ENCODE results near the gene KPNA4. TPM values are rescaled to one million over a fixed set of nuclear protein-coding genes. Genes with fewer than 3 reads are reported as not detected.

The KPNA4 gene
- total and polyA plus RNA-seq, 2 of the 4 experiments (the other 2 are of a cell fraction), result 12.9 to 46.1 TPM

DNA sequence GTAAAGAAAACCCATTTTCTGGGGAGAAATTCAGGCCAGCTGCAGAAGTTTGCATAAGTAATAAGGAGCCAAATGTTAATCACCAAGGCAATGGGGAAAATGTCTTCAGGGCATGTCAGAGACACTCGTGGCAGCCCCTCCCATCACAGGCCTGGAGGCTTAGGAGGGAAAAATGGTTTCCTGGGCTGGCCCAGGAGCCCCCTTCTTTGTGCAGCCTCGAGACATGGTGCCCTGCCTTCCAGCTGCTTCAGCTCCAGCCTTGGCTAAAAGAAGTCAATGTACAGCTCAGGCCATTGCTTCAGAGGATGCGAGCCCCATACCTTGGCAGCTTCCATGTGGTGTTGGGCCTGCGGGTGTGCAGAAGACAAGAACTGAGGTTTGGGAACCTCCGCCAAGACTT is 95.2 kb downstream of the KPNA4 start:
- no peak for ATAC-seq (ENCODE audit: low read depth)
- no peak overlapping the region for H3K4me3 ChIP-seq (ENCODE audit: insufficient read depth, low read depth, low read length)
- no peak overlapping the region for H3K56ac ChIP-seq (ENCODE audit: extremely low read depth, insufficient read depth, low read length)
- H4K5ac ChIP-seq (ENCODE audit: low read depth, low read length), result no peak overlapping the region
- H3K27me3 ChIP-seq (ENCODE audit: control insufficient read depth, insufficient read depth, low read length), result no peaks in the 10 kb centered on the region
- no peak overlapping the region for H3K18ac ChIP-seq (ENCODE audit: low read depth, low read length)
- no peak overlapping the region for H3K9ac ChIP-seq (ENCODE audit: low read depth, low read length)
- dilution Hi-C loops (cut with HindIII; ENCODE audit: low sequenced_read_pairs, unreplicated experiment) (no loop called here), intact Hi-C loops (cut with micrococcal nuclease) (no loop called here), in situ Hi-C loops (cut with MboI; ENCODE audit: low sequenced_read_pairs) (no loop called here)
- H4K8ac ChIP-seq (ENCODE audit: low read depth in 2 of 2, low read length in 2 of 2), result no peak overlapping the region
- H3K4ac ChIP-seq (ENCODE audit: low read depth, low read length), result no peak overlapping the region
- no peak overlapping the region for H3K4me2 ChIP-seq (ENCODE audit: low read depth, low read length)
- no peak overlapping the region for H2BK5ac ChIP-seq (ENCODE audit: low read depth, low read length, poor library complexity, severe bottlenecking)
- H3K23ac ChIP-seq (ENCODE audit: low read depth, low read length), result no peak overlapping the region
- POLR2A ChIA-PET (ENCODE audit: unreplicated experiment), result no interaction called here
- no peak overlapping the region for H2AK9ac ChIP-seq (replicated peaks; ENCODE audit: low read depth, low read length, poor library complexity)
- 100% methylated on average over 1 of the region's 5 CpGs; no CpG with 5 or more reads in 1 of the 2 experiments for WGBS, 2 experiments (ENCODE audit: extremely low coverage in 2 of 2, insufficient read length in 1 of 2)
- H3K14ac ChIP-seq (replicated peaks; ENCODE audit: low read depth, low read length), result no peak overlapping the region
- H3K9me1 ChIP-seq (ENCODE audit: insufficient read depth, low read length), result peaks cover 5% of the 10 kb centered on the region
- H3K79me1 ChIP-seq (ENCODE audit: low read depth in 1 of 2, low read length in 2 of 2), result no peaks in the 10 kb centered on the region; a peak in 1 of 4 replicates
- H3K9me3 ChIP-seq (ENCODE audit: control insufficient read depth, insufficient read depth, low read length), result peaks cover 8% of the 10 kb centered on the region
- H2AK5ac ChIP-seq (ENCODE audit: low read depth, low read length), result no peak overlapping the region
- H3K4me1 ChIP-seq (ENCODE audit: control insufficient read depth, insufficient read depth, low read length), result peaks cover 14% of the 10 kb centered on the region
- H3K27ac ChIP-seq (ENCODE audit: insufficient read depth, low read length), result no peak overlapping the region
- no peak for DNase-seq
- H2BK15ac ChIP-seq (ENCODE audit: low read depth, low read length), result no peak overlapping the region
- no peak overlapping the region for H4K91ac ChIP-seq (ENCODE audit: insufficient read depth, low read depth, low read length)
- H2BK20ac ChIP-seq (ENCODE audit: low read depth, low read length), result no peak overlapping the region
- no peaks in the 10 kb centered on the region for H3K36me3 ChIP-seq (ENCODE audit: control insufficient read depth, insufficient read depth, low read length)
- no TSS peak for BruUV-seq (replicated peaks)
- H2BK120ac ChIP-seq (ENCODE audit: low read depth, low read length), result no peak overlapping the region
- CTCF ChIA-PET, result no interaction called here
- H4K20me1 ChIP-seq (ENCODE audit: insufficient read depth, low read length), result no peaks in the 10 kb centered on the region
- no peak overlapping the region for H2AFZ ChIP-seq (replicated peaks; ENCODE audit: low read length, poor library complexity)
- TF ChIP-seq FOS (IDR thresholded peaks at IDR 0.05; ENCODE audit: low read depth, low read length) (no peak), NFE2L2 (IDR thresholded peaks at IDR 0.05; ENCODE audit: low read depth, low read length) (no peak), CEBPB (IDR thresholded peaks at IDR 0.05; ENCODE audit: low read depth, low read length) (no peak), CHD1 (IDR thresholded peaks at IDR 0.05; ENCODE audit: low read depth, low read length) (no peak), BHLHE40 (IDR thresholded peaks at IDR 0.05; ENCODE audit: low read depth, low read length) (no peak), RAD21 (IDR thresholded peaks at IDR 0.05; ENCODE audit: low read length) (no peak), MXI1 (IDR thresholded peaks at IDR 0.05; ENCODE audit: borderline replicate concordance, low read depth, low read length) (no peak), MAFK (IDR thresholded peaks at IDR 0.05; ENCODE audit: low read depth, low read length) (no peak), SMC3 (IDR thresholded peaks at IDR 0.05; ENCODE audit: low read depth, low read length) (no peak), MAZ (IDR thresholded peaks at IDR 0.05; ENCODE audit: borderline replicate concordance, low read depth, low read length) (no peak), POLR2A (IDR thresholded peaks at IDR 0.05; ENCODE audit: low read depth, low read length) (no peak), RCOR1 (IDR thresholded peaks at IDR 0.05; ENCODE audit: insufficient replicate concordance, low read length) (no peak), RFX5 (IDR thresholded peaks at IDR 0.05; ENCODE audit: low read depth, low read length) (no peak)
- TF ChIP-seq, protein P1, sequence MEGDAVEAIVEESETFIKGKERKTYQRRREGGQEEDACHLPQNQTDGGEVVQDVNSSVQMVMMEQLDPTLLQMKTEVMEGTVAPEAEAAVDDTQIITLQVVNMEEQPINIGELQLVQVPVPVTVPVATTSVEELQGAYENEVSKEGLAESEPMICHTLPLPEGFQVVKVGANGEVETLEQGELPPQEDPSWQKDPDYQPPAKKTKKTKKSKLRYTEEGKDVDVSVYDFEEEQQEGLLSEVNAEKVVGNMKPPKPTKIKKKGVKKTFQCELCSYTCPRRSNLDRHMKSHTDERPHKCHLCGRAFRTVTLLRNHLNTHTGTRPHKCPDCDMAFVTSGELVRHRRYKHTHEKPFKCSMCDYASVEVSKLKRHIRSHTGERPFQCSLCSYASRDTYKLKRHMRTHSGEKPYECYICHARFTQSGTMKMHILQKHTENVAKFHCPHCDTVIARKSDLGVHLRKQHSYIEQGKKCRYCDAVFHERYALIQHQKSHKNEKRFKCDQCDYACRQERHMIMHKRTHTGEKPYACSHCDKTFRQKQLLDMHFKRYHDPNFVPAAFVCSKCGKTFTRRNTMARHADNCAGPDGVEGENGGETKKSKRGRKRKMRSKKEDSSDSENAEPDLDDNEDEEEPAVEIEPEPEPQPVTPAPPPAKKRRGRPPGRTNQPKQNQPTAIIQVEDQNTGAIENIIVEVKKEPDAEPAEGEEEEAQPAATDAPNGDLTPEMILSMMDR (conservative IDR thresholded peaks at IDR 0.05; ENCODE audit: low read depth, low read length), result no peak
- TF ChIP-seq, protein P2, sequence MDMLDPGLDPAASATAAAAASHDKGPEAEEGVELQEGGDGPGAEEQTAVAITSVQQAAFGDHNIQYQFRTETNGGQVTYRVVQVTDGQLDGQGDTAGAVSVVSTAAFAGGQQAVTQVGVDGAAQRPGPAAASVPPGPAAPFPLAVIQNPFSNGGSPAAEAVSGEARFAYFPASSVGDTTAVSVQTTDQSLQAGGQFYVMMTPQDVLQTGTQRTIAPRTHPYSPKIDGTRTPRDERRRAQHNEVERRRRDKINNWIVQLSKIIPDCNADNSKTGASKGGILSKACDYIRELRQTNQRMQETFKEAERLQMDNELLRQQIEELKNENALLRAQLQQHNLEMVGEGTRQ (IDR thresholded peaks at IDR 0.05; ENCODE audit: low read depth, low read length), result no peak
- TF ChIP-seq, protein P3, sequence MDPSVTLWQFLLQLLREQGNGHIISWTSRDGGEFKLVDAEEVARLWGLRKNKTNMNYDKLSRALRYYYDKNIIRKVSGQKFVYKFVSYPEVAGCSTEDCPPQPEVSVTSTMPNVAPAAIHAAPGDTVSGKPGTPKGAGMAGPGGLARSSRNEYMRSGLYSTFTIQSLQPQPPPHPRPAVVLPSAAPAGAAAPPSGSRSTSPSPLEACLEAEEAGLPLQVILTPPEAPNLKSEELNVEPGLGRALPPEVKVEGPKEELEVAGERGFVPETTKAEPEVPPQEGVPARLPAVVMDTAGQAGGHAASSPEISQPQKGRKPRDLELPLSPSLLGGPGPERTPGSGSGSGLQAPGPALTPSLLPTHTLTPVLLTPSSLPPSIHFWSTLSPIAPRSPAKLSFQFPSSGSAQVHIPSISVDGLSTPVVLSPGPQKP (IDR thresholded peaks at IDR 0.05; ENCODE audit: borderline replicate concordance, low read depth, low read length), result no peak

All from IMR-90 (cell line).